Bronchial epithelial cell (primary cell): Measurements from ENCODE around the gene TLR3. TPM values are rescaled to one million over a fixed set of nuclear protein-coding genes. Genes with fewer than 3 reads are reported as not detected.

Source experiments
- DNase-seq: peaks from one replicate; pipeline ENCODE4 v3.0.0-alpha.2; 2010; ENCODE audit warnings: low read depth
- FAIRE-seq: peaks from 2 replicates; lab custom pipeline; 2011; peaks lifted over from hg19 to GRCh38; lab: Jason Lieb, UNC
- H3K27me3 ChIP-seq: 2 replicates; pipeline ENCODE4 v1.5.1; 2011; ENCODE audit warnings: low read length; ENCODE audit not compliant: control insufficient read depth, insufficient read depth
- H3K36me3 ChIP-seq: 2 replicates; pipeline ENCODE4 v1.5.1; 2011; ENCODE audit warnings: low read length; ENCODE audit not compliant: control insufficient read depth, insufficient read depth
- H3K4me3 ChIP-seq: 2 replicates; pipeline ENCODE4 v1.5.1; 2011; ENCODE audit warnings: mild to moderate bottlenecking, low read depth, low read length, control low read depth
- CTCF ChIP-seq: IDR thresholded peaks from 2 replicates; pipeline ENCODE4 v1.5.1; 2011; ENCODE audit warnings: mild to moderate bottlenecking, moderate library complexity, low read length, control low read depth, inconsistent platforms; ENCODE audit not compliant: insufficient read depth, severe bottlenecking
- total RNA-seq: library from RNA; depleted of rRNA; stranded (reverse); fragments of >200 nt; gene quantifications from 2 replicates; pipeline ENCODE4 v1.2.1, GENCODE V29; 2014

Gene TLR3
- total RNA-seq, 1 donor from 2014 or later = 0.26 TPM

GRCh38 chr4:186132577-186133242 lies 63.8 kb downstream of the TLR3 start:
- no peaks in the 10 kb centered on the region for H3K27me3 ChIP-seq
- FAIRE-seq = no peak
- TF ChIP-seq CTCF = peak; percentile 23
- H3K4me3 ChIP-seq = no peak overlapping the region
- no peaks in the 10 kb centered on the region for H3K36me3 ChIP-seq
- DNase-seq = peak; percentile 59

- no peak for DNase-seq
- FAIRE-seq = no peak
These were observed 65.3 kb downstream of the TLR3 start for GRCh38 chr4:186134257-186134656.

DNA sequence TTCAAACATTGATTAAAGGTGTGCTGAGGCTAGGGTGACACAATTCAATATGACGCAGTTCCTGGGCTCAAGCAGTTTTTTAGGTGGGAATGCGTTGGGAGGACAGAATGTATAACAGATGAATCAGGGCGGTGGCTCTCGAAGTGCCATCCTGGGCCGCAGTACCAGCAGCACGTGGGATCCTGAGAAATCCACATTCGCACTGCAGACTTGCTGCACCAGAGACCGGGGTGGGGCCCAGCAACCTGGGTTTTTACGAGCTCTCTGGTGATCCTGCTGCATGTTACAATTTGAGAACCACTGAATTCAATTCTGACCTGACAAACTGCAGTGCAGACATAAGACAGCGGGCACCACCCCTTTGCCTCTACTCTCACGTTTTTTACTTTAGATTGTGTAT lies 65.9 kb downstream of the TLR3 start:
- FAIRE-seq = no peak

More at GRCh38 chr4:186134257-186134656, 65.3 kb downstream of the TLR3 start:
- no peak overlapping the region for H3K4me3 ChIP-seq
- TF ChIP-seq CTCF = no peak
- H3K36me3 ChIP-seq = no peaks in the 10 kb centered on the region
- no peaks in the 10 kb centered on the region for H3K27me3 ChIP-seq

DNA sequence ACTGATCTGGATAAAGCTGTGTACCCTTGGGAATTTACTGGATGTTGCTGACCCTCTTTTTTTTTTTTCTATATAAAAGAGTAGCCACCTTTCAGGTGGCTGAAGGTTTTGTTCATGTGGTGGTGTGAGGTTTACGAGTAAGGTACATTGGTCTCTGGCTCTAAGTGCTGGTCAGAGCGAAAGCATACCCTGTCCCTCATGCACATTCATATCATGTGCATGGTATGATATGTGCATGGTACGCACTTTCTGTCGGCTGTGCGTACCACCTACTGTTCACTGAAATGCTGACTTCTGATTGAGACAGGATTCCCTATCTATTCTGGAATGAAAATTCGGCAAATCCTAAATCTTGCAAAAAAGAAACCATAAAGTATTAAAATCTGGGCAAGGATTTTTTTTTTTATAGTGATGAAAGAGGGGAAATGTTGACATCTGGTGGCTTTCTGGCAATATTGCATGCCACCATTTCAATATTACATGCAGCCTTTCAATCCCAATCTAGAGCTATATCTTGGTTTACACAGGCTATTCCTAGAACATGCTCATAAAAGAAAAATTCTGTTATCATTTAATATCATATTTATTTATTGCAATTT lies 68.3 kb downstream of the TLR3 start:
- H3K4me3 ChIP-seq = no peak overlapping the region
- peak; percentile 52 for TF ChIP-seq CTCF
- no peaks in the 10 kb centered on the region for H3K36me3 ChIP-seq
- no peak for FAIRE-seq
- peak; percentile 23 for DNase-seq
- H3K27me3 ChIP-seq = no peaks in the 10 kb centered on the region

More for the DNA sequence above, 65.9 kb downstream of the TLR3 start:
- H3K36me3 ChIP-seq = no peaks in the 10 kb centered on the region
- DNase-seq = no peak
- no peak for TF ChIP-seq CTCF
- no peak overlapping the region for H3K4me3 ChIP-seq
- no peaks in the 10 kb centered on the region for H3K27me3 ChIP-seq

Other genes with a start within 250 kb of the TLR3 start
- gene FAM149A, start 35.5 kb downstream of the TLR3 start, total RNA-seq = 0.26 and 0.64 TPM in 2 replicates
- 2.2 and 7.4 TPM in 2 replicates for gene CYP4V2, start 122.4 kb downstream of the TLR3 start, total RNA-seq
- not detected in 2 replicates for gene KLKB1, start 158.4 kb downstream of the TLR3 start, total RNA-seq
- gene F11, start 197.0 kb downstream of the TLR3 start, total RNA-seq = not detected in 2 replicates